HCT116 (cell line): ENCODE measurements around the gene RNASE9. TPM values are rescaled to one million over a fixed set of nuclear protein-coding genes. Genes with fewer than 3 reads are reported as not detected.

Source experiments
- ATAC-seq: fragments of 200-7000 bp; cut with Tn5 transposase; 2 replicates; pipeline ENCODE4 v1.9.1; 2020; ENCODE audit warnings: mild to moderate bottlenecking, moderate library complexity
- BruUV-seq: library from RNA; stranded (reverse); fragments of 400-500 nt; replicated peaks from 2 replicates; lab custom pipeline; 2021; lab: Mats Ljungman, UMichigan
- CTCF ChIA-PET: fragments of 300-600 bp; sonication (Branson Sonifier 250); formaldehyde crosslinking; loops from one replicate; lab custom pipeline; 2021; ENCODE audit warnings: antibody characterized with exemption; lab: Charles Lee
- POLR2A ChIA-PET: fragments of 300-600, 350-600 bp; sonication (Branson Sonifier 250); formaldehyde crosslinking; loops from one replicate; lab custom pipeline; 2021; ENCODE audit warnings: antibody characterized with exemption; lab: Charles Lee
- RAD21 ChIA-PET, 2 experiments: fragments of 300-600 bp; sonication (Branson Sonifier 250); formaldehyde crosslinking; loops; one replicate each; lab custom pipeline; 2023; ENCODE audit warnings: low total read pairs in 2 of 2; ENCODE audit not compliant: uncharacterized antibody in 2 of 2, unreplicated experiment in 2 of 2, low non-redundant PET in 1 of 2; lab: Charles Lee
- DNase-seq: peaks from one replicate; pipeline ENCODE4 v3.0.0-alpha.2; 2010; ENCODE audit warnings: low read depth, low spot score
- H2AFZ ChIP-seq: fragments of 200-600 bp; shearing (Covaris generic), sonication (generic); 2 replicates; pipeline ENCODE4 v1.6.1; 2017; ENCODE audit warnings: low read depth, mixed run types, mixed read lengths, antibody characterized with exemption, low read length; ENCODE audit not compliant: poor library complexity, severe bottlenecking
- H3K27ac ChIP-seq: 2 replicates; pipeline ENCODE4 v1.5.1; 2012; ENCODE audit warnings: low read depth, low read length
- H3K27me3 ChIP-seq: fragments of 200-600 bp; sonication (generic); 2 replicates; pipeline ENCODE4 v1.6.1; 2016; ENCODE audit warnings: mixed run types, low read length, mixed read lengths; ENCODE audit not compliant: insufficient read depth
- H3K36me3 ChIP-seq, 2 experiments: fragments of 200-500 bp in 1 of 2; fragments of 200-600 bp in 1 of 2; sonication (Bioruptor generic) in 1 of 2; sonication (generic) in 1 of 2; 2 replicates each; pipeline versions ENCODE4 v1.5.1 to v1.6.1; 2014 to 2016; ENCODE audit warnings: low read length in 2 of 2, inconsistent platforms in 1 of 2, mixed read lengths in 1 of 2, mixed run types in 1 of 2; ENCODE audit not compliant: insufficient read depth in 2 of 2, control insufficient read depth in 1 of 2
- H3K4me1 ChIP-seq, 2 experiments: fragments of 200-600 bp in 1 of 2; sonication (generic) in 1 of 2; 2 replicates each; pipeline versions ENCODE4 v1.5.1 to v1.6.1; 2012 to 2017; ENCODE audit warnings: low read length in 2 of 2, inconsistent platforms in 1 of 2, mild to moderate bottlenecking in 1 of 2, mixed read lengths in 1 of 2, mixed run types in 1 of 2, moderate library complexity in 1 of 2; ENCODE audit not compliant: insufficient read depth in 2 of 2, control insufficient read depth in 1 of 2
- H3K4me2 ChIP-seq: fragments of 200-600 bp; sonication (generic); 2 replicates; pipeline ENCODE4 v1.6.1; 2017; ENCODE audit warnings: mixed run types, low read length, mixed read lengths
- H3K4me3 ChIP-seq, 2 experiments: fragments of 200-600 bp in 1 of 2; sonication (generic) in 1 of 2; replicated peaks in 1 of 2; 2 replicates each; pipeline ENCODE4 v1.5.1; 2011 to 2016; ENCODE audit warnings: low read length in 2 of 2, control low read depth in 1 of 2, low read depth in 1 of 2, mild to moderate bottlenecking in 1 of 2, mixed read lengths in 1 of 2, mixed run types in 1 of 2
- H3K79me2 ChIP-seq: fragments of 200-600 bp; sonication (generic); 2 replicates; pipeline ENCODE4 v1.6.1; 2017; ENCODE audit warnings: mild to moderate bottlenecking, mixed run types, low read length, moderate library complexity, mixed read lengths; ENCODE audit not compliant: insufficient read depth
- H3K9ac ChIP-seq: fragments of 200-600 bp; sonication (generic); 2 replicates; pipeline ENCODE4 v1.6.1; 2016; ENCODE audit warnings: low read length, mixed read lengths
- H3K9me2 ChIP-seq: fragments of 200-600 bp; sonication (generic), shearing (Covaris generic); 2 replicates; pipeline ENCODE4 v1.6.1; 2017; ENCODE audit warnings: mixed run types, mild to moderate bottlenecking, moderate library complexity; ENCODE audit not compliant: insufficient read depth
- H3K9me3 ChIP-seq, 2 experiments: fragments of 200-500 bp in 1 of 2; fragments of 200-600 bp in 1 of 2; sonication (Bioruptor generic) in 1 of 2; sonication (generic) in 1 of 2; 2 replicates each; pipeline ENCODE4 v1.6.1; 2014 to 2017; ENCODE audit warnings: low read length in 2 of 2, mixed read lengths in 2 of 2, inconsistent platforms in 1 of 2, low read depth in 1 of 2, mild to moderate bottlenecking in 1 of 2, mixed run types in 1 of 2, moderate library complexity in 1 of 2; ENCODE audit not compliant: control insufficient read depth in 1 of 2, insufficient read depth in 1 of 2
- H4K20me1 ChIP-seq: fragments of 200-600 bp; sonication (generic), shearing (Covaris generic); 2 replicates; pipeline ENCODE4 v1.6.1; 2017; ENCODE audit warnings: mixed run types, mild to moderate bottlenecking, moderate library complexity; ENCODE audit not compliant: insufficient read depth
- ATF3 ChIP-seq: IDR thresholded peaks from 2 replicates; pipeline ENCODE4 v1.6.1; 2012
- CEBPB ChIP-seq: IDR thresholded peaks from 2 replicates; pipeline ENCODE4 v1.6.1; 2012; ENCODE audit warnings: low read depth
- CTCF ChIP-seq, 3 experiments: fragments of 200-600 bp in 1 of 3; sonication (generic) in 1 of 3; IDR thresholded peaks in 2 of 3; conservative IDR thresholded peaks in 1 of 3; 2 replicates each; pipeline ENCODE4 v1.5.1; 2012 to 2017; ENCODE audit warnings: low read depth in 2 of 3, low read length in 2 of 3, antibody characterized with exemption in 1 of 3, borderline replicate concordance in 1 of 3, control low read depth in 1 of 3, mild to moderate bottlenecking in 1 of 3, mixed read lengths in 1 of 3, mixed run types in 1 of 3, moderate library complexity in 1 of 3; ENCODE audit not compliant: insufficient read depth in 1 of 3
- EGR1 ChIP-seq: IDR thresholded peaks from 2 replicates; pipeline ENCODE4 v1.6.1; 2012; ENCODE audit warnings: low read depth
- ELF1 ChIP-seq: IDR thresholded peaks from 2 replicates; pipeline ENCODE4 v1.6.1; 2012; ENCODE audit warnings: low read depth, borderline replicate concordance
- EZH2phosphoT487 ChIP-seq: fragments of 200-600 bp; IDR thresholded peaks from 2 replicates; pipeline ENCODE4 v1.6.1; 2018; ENCODE audit warnings: antibody characterized with exemption, borderline replicate concordance
- FOSL1 ChIP-seq: IDR thresholded peaks from 2 replicates; pipeline ENCODE4 v1.6.1; 2012; ENCODE audit warnings: low read depth
- JUND ChIP-seq: IDR thresholded peaks from 2 replicates; pipeline ENCODE4 v1.6.1; 2012
- POLR2A ChIP-seq: IDR thresholded peaks from 2 replicates; pipeline ENCODE4 v1.7.0; 2011; ENCODE audit warnings: borderline replicate concordance; ENCODE audit not compliant: insufficient read depth, insufficient read length; ENCODE audit errors: extremely low read depth
- POLR2AphosphoS5 ChIP-seq: IDR thresholded peaks from 2 replicates; pipeline ENCODE4 v1.6.1; 2011; ENCODE audit warnings: mild to moderate bottlenecking, low read depth, low read length, moderate library complexity
- RAD21 ChIP-seq: IDR thresholded peaks from 2 replicates; pipeline ENCODE4 v1.6.1; 2012; ENCODE audit warnings: low read depth, mild to moderate bottlenecking
- SP1 ChIP-seq: IDR thresholded peaks from 2 replicates; pipeline ENCODE4 v1.6.1; 2012; ENCODE audit warnings: low read depth
- SRF ChIP-seq: IDR thresholded peaks from 2 replicates; pipeline ENCODE4 v1.6.1; 2012; ENCODE audit warnings: low read depth
- TCF7L2 ChIP-seq: IDR thresholded peaks from 2 replicates; pipeline ENCODE4 v1.7.0; 2011; ENCODE audit warnings: borderline replicate concordance, inconsistent platforms; ENCODE audit not compliant: insufficient read depth, insufficient read length; ENCODE audit errors: extremely low read depth
- YY1 ChIP-seq: IDR thresholded peaks from 2 replicates; pipeline ENCODE4 v1.6.1; 2011; ENCODE audit warnings: low read length, low read depth, moderate library complexity, mild to moderate bottlenecking; ENCODE audit not compliant: insufficient replicate concordance; ENCODE audit errors: extremely low read depth
- ZBTB33 ChIP-seq: IDR thresholded peaks from 2 replicates; pipeline ENCODE4 v1.6.1; 2011; ENCODE audit warnings: mild to moderate bottlenecking, low read length, moderate library complexity; ENCODE audit not compliant: insufficient replicate concordance; ENCODE audit errors: extremely low read depth
- ZFX ChIP-seq: fragments of 450-650 bp; IDR thresholded peaks from 2 replicates; pipeline ENCODE4 v1.6.1; 2017
- ZNF274 ChIP-seq: fragments of 200-500 bp; sonication (Bioruptor generic); IDR thresholded peaks from 2 replicates; pipeline ENCODE4 v1.6.1; 2014; ENCODE audit warnings: mild to moderate bottlenecking, low read depth, low read length, inconsistent platforms
- intact Hi-C: fragments of 100-400 bp; cut with micrococcal nuclease; formaldehyde crosslinking; loops from 2 replicates; pipeline ENCODE4 v1.10.0; 2022
- total RNA-seq: library from RNA; stranded (reverse); gene quantifications from one replicate; pipeline ENCODE4 v1.2.1, GENCODE V29; 2021; ENCODE audit not compliant: unreplicated experiment

Gene RNASE9
- total RNA-seq, 1 experiment from 2014 or later = not detected

- H3K9me3 ChIP-seq = no peaks in the 10 kb centered on the region
- BruUV-seq = no TSS peak
- no peaks in the 10 kb centered on the region for H3K27me3 ChIP-seq
- intact Hi-C loops = no loop called here
- H3K4me3 ChIP-seq = no peak overlapping the region
- ChIA-PET POLR2A (no interaction called here), RAD21 (no interaction called here), CTCF (no interaction called here)
- H3K9me2 ChIP-seq = no peaks in the 10 kb centered on the region
- ATAC-seq = no peak
- no peak overlapping the region for H3K9ac ChIP-seq
- no peaks in the 10 kb centered on the region for H3K36me3 ChIP-seq
- H3K27ac ChIP-seq = no peak overlapping the region
- H3K4me1 ChIP-seq = no peaks in the 10 kb centered on the region
- H3K79me2 ChIP-seq = no peaks in the 10 kb centered on the region
- H2AFZ ChIP-seq = no peak overlapping the region
- H4K20me1 ChIP-seq = no peaks in the 10 kb centered on the region
- no peak overlapping the region for H3K4me2 ChIP-seq
- no peak for DNase-seq
- TF ChIP-seq POLR2A (no peak), ATF3 (no peak), YY1 (no peak), POLR2AphosphoS5 (no peak), TCF7L2 (no peak), EGR1 (no peak), SRF (no peak), CEBPB (no peak), SP1 (no peak), ZFX (no peak), EZH2phosphoT487 (no peak), ZNF274 (no peak)
These were observed 9.2 kb downstream of the RNASE9 start for GRCh38 chr14:20551606-20552005.

GRCh38 chr14:20550926-20551325 lies 9.9 kb downstream of the RNASE9 start:
- H3K4me3 ChIP-seq = no peak overlapping the region
- no peak for TF ChIP-seq FOSL1
- no peak for TF ChIP-seq ATF3
- TF ChIP-seq TCF7L2 = no peak
- TF ChIP-seq CEBPB = no peak
- no peak for TF ChIP-seq JUND
- no peak for TF ChIP-seq RAD21
- TF ChIP-seq ZBTB33 = no peak
- no peak for TF ChIP-seq CTCF (IDR thresholded peaks at IDR 0.05 in 2 of 3, conservative IDR thresholded peaks at IDR 0.05 in 1 of 3; ENCODE audit: borderline replicate concordance in 1 of 3, insufficient read depth in 1 of 3, low read depth in 2 of 3, low read length in 2 of 3)
- no peak for TF ChIP-seq ELF1
- TF ChIP-seq EGR1 = no peak
- no peak for TF ChIP-seq POLR2AphosphoS5

More at GRCh38 chr14:20550926-20551325, 9.9 kb downstream of the RNASE9 start:
- intact Hi-C loops = no loop called here
- H3K4me1 ChIP-seq = no peaks in the 10 kb centered on the region
- H3K9me3 ChIP-seq = no peaks in the 10 kb centered on the region
- ChIA-PET CTCF (no interaction called here), RAD21 (no interaction called here), POLR2A (no interaction called here)
- no peaks in the 10 kb centered on the region for H3K79me2 ChIP-seq
- no peaks in the 10 kb centered on the region for H4K20me1 ChIP-seq
- ATAC-seq = no peak
- H3K9me2 ChIP-seq = no peaks in the 10 kb centered on the region
- H3K4me2 ChIP-seq = no peak overlapping the region
- no peak for DNase-seq
- H3K36me3 ChIP-seq = no peaks in the 10 kb centered on the region
- H2AFZ ChIP-seq = no peak overlapping the region
- no peaks in the 10 kb centered on the region for H3K27me3 ChIP-seq
- no peak overlapping the region for H3K9ac ChIP-seq
- no TSS peak for BruUV-seq
- no peak overlapping the region for H3K27ac ChIP-seq
